Spinal cord (tissue), 10 donors: ENCODE measurements around the gene HBE1. TPM values are rescaled to one million over a fixed set of nuclear protein-coding genes. Genes with fewer than 3 reads are reported as not detected.
A peak's percentile ranks its signal among the peaks of the same experiment; 100 is the strongest.

Experiments used
- DNase-seq, 6 donors: peaks; one replicate each; pipeline versions ENCODE4 v3.0.0 to v3.0.0-alpha.2; 2013 to 2015; ENCODE audit warnings: low spot score in 6 of 6, low read depth in 4 of 6
- H3K27ac ChIP-seq: one replicate; pipeline ENCODE4 v1.5.1; 2013; ENCODE audit warnings: low read depth, low read length, control low read depth
- H3K27me3 ChIP-seq: one replicate; pipeline ENCODE4 v1.6.1; 2013; ENCODE audit warnings: low read length; ENCODE audit not compliant: control insufficient read depth, insufficient read depth
- H3K36me3 ChIP-seq: one replicate; pipeline ENCODE4 v1.6.1; 2013; ENCODE audit warnings: low read length; ENCODE audit not compliant: control insufficient read depth, insufficient read depth
- H3K4me1 ChIP-seq: one replicate; pipeline ENCODE4 v1.6.1; 2013; ENCODE audit warnings: low read length; ENCODE audit not compliant: control insufficient read depth, insufficient read depth
- H3K4me3 ChIP-seq: one replicate; pipeline ENCODE4 v1.5.1; 2013; ENCODE audit warnings: low read depth, low read length, control low read depth
- H3K9me3 ChIP-seq: one replicate; pipeline ENCODE4 v1.6.1; 2013; ENCODE audit warnings: low read length; ENCODE audit not compliant: control insufficient read depth, insufficient read depth
- WGBS: methylation state at CpG from one replicate; pipeline ENCODE4 v1.1.5; 2013; ENCODE audit warnings: missing lambda C conversion rate; ENCODE audit not compliant: insufficient coverage; 5-methylcytosine and 5-hydroxymethylcytosine counted together
- polyA plus RNA-seq, 2 donors: library from polyadenylated mRNA; unstranded; fragments of 120-200 nt; gene quantifications; one replicate each; pipeline ENCODE4 v1.2.1, GENCODE V29; 2013; ENCODE audit not compliant: insufficient read length in 2 of 2
- total RNA-seq, 2 donors: library from RNA; depleted of rRNA in 1 of 2; stranded (reverse); fragments of 120-200 nt in 1 of 2; fragments of >200 nt in 1 of 2; gene quantifications; one replicate each; pipeline versions ENCODE4 v1.2.3 to v1.2.4, GENCODE V29; 2013 to 2014
- donor health status: healthy.

The HBE1 gene
- total and polyA plus RNA-seq, 4 donors = 9.2 to 30.5 (median 11.9) TPM

- H3K4me3 ChIP-seq = no peak overlapping the region
- no peak overlapping the region for H3K27ac ChIP-seq
- H3K36me3 ChIP-seq = no peaks in the 10 kb centered on the region
- no peak for DNase-seq
- H3K27me3 ChIP-seq = no peaks in the 10 kb centered on the region
- H3K9me3 ChIP-seq = no peaks in the 10 kb centered on the region
- WGBS = no CpG with 5 or more reads among the region's 3 CpGs
- H3K4me1 ChIP-seq = no peaks in the 10 kb centered on the region
Measured at GRCh38 chr11:5286901-5287300, 17.2 kb upstream of the HBE1 start.

- Histone ChIP-seq H3K9me3 (no peaks in the 10 kb centered on the region), H3K4me1 (no peaks in the 10 kb centered on the region), H3K36me3 (no peaks in the 10 kb centered on the region), H3K4me3 (no peak overlapping the region), H3K27ac (no peak overlapping the region), H3K27me3 (no peaks in the 10 kb centered on the region)
- 60% methylated on average over 1 of the region's 1 CpG for WGBS
- DNase-seq = no peak
Measured at GRCh38 chr11:5286351-5286750, 16.6 kb upstream of the HBE1 start.

- H3K9me3 ChIP-seq = no peaks in the 10 kb centered on the region
- H3K27me3 ChIP-seq = no peaks in the 10 kb centered on the region
- 96% methylated on average over 3 of the region's 4 CpGs for WGBS
- DNase-seq = no peak
- H3K4me1 ChIP-seq = no peaks in the 10 kb centered on the region
- H3K27ac ChIP-seq = no peak overlapping the region
- no peaks in the 10 kb centered on the region for H3K36me3 ChIP-seq
- H3K4me3 ChIP-seq = no peak overlapping the region
Measured at GRCh38 chr11:5285703-5286340, 16.1 kb upstream of the HBE1 start.

- Histone ChIP-seq H3K4me3 (no peak overlapping the region), H3K27ac (no peak overlapping the region), H3K36me3 (no peaks in the 10 kb centered on the region), H3K9me3 (no peaks in the 10 kb centered on the region), H3K27me3 (no peaks in the 10 kb centered on the region), H3K4me1 (no peaks in the 10 kb centered on the region)
- 100% methylated on average over 2 of the region's 2 CpGs for WGBS
- no peak for DNase-seq
Measured at GRCh38 chr11:5284637-5285036, 14.9 kb upstream of the HBE1 start.

- WGBS = no CpG with 5 or more reads among the region's 1 CpG
- Histone ChIP-seq H3K27me3 (no peaks in the 10 kb centered on the region), H3K36me3 (no peaks in the 10 kb centered on the region), H3K4me3 (no peak overlapping the region), H3K27ac (no peak overlapping the region), H3K4me1 (no peaks in the 10 kb centered on the region), H3K9me3 (no peaks in the 10 kb centered on the region)
- DNase-seq = no peak
Measured at GRCh38 chr11:5283882-5284281, 14.1 kb upstream of the HBE1 start.

- Histone ChIP-seq H3K9me3 (no peaks in the 10 kb centered on the region), H3K36me3 (no peaks in the 10 kb centered on the region), H3K27ac (no peak overlapping the region), H3K27me3 (no peaks in the 10 kb centered on the region), H3K4me3 (no peak overlapping the region), H3K4me1 (no peaks in the 10 kb centered on the region)
- no CpG with 5 or more reads among the region's 3 CpGs for WGBS
- DNase-seq = no peak
Measured at GRCh38 chr11:5283086-5283485, 13.3 kb upstream of the HBE1 start.

GRCh38 chr11:5282628-5283027, 12.9 kb upstream of the HBE1 start:
- Histone ChIP-seq H3K27me3 (no peaks in the 10 kb centered on the region), H3K36me3 (no peaks in the 10 kb centered on the region), H3K27ac (no peak overlapping the region), H3K4me1 (no peaks in the 10 kb centered on the region), H3K9me3 (no peaks in the 10 kb centered on the region), H3K4me3 (no peak overlapping the region)
- DNase-seq = no peak
- no CpG with 5 or more reads among the region's 2 CpGs for WGBS

GRCh38 chr11:5281596-5281995, 11.9 kb upstream of the HBE1 start:
- H3K27me3 ChIP-seq = no peaks in the 10 kb centered on the region
- no peaks in the 10 kb centered on the region for H3K4me1 ChIP-seq
- H3K9me3 ChIP-seq = no peaks in the 10 kb centered on the region
- H3K27ac ChIP-seq = no peak overlapping the region
- H3K4me3 ChIP-seq = no peak overlapping the region
- no peak for DNase-seq
- H3K36me3 ChIP-seq = no peaks in the 10 kb centered on the region

- 74% methylated on average over 3 of the region's 3 CpGs for WGBS
- Histone ChIP-seq H3K4me3 (no peak overlapping the region), H3K9me3 (no peaks in the 10 kb centered on the region), H3K4me1 (no peaks in the 10 kb centered on the region), H3K36me3 (no peaks in the 10 kb centered on the region), H3K27me3 (no peaks in the 10 kb centered on the region), H3K27ac (no peak overlapping the region)
- DNase-seq = peak in 2 of 6 donors; percentile 2 to 28
Measured at GRCh38 chr11:5280582-5281102, 10.9 kb upstream of the HBE1 start.

GRCh38 chr11:5279471-5280090, 9.8 kb upstream of the HBE1 start:
- WGBS = 84% methylated on average over 4 of the region's 4 CpGs
- Histone ChIP-seq H3K27me3 (no peaks in the 10 kb centered on the region), H3K36me3 (no peaks in the 10 kb centered on the region), H3K27ac (no peak overlapping the region), H3K4me3 (no peak overlapping the region), H3K4me1 (no peaks in the 10 kb centered on the region), H3K9me3 (no peaks in the 10 kb centered on the region)
- DNase-seq = no peak
